HT1080 (cell line): Measurements from ENCODE around the gene TNFSF18. TPM values are rescaled to one million over a fixed set of nuclear protein-coding genes. Genes with fewer than 3 reads are reported as not detected.

Experiments
- total RNA-seq: library from RNA; depleted of rRNA; stranded (reverse); fragments of >200 nt; shearing (Covaris generic); gene quantifications from 2 replicates; pipeline ENCODE4 v1.2.3, GENCODE V29; 2014; rRNA removed

Gene TNFSF18
- total RNA-seq, 1 experiment from 2014 or later, result not detected

Other genes with a start within 250 kb of the TNFSF18 start
- gene TNFSF4, start 156.4 kb upstream of the TNFSF18 start, total RNA-seq, result 0.07 TPM in 1 of 2 replicates, not detected in the other